GM12875 (cell line): ENCODE results near the gene PER2.

Experiments used
- H3K4me3 ChIP-seq: one replicate; pipeline ENCODE4 v1.5.1; 2011; ENCODE audit warnings: low read depth, low read length, control low read depth
- TF ChIP-seq, protein P1 (sequence below): IDR thresholded peaks from 2 replicates; pipeline ENCODE4 v1.5.1; 2011; ENCODE audit warnings: low read depth, mild to moderate bottlenecking, control low read depth, inconsistent platforms, low read length, moderate library complexity, borderline replicate concordance; ENCODE audit not compliant: insufficient read depth

Gene PER2

DNA sequence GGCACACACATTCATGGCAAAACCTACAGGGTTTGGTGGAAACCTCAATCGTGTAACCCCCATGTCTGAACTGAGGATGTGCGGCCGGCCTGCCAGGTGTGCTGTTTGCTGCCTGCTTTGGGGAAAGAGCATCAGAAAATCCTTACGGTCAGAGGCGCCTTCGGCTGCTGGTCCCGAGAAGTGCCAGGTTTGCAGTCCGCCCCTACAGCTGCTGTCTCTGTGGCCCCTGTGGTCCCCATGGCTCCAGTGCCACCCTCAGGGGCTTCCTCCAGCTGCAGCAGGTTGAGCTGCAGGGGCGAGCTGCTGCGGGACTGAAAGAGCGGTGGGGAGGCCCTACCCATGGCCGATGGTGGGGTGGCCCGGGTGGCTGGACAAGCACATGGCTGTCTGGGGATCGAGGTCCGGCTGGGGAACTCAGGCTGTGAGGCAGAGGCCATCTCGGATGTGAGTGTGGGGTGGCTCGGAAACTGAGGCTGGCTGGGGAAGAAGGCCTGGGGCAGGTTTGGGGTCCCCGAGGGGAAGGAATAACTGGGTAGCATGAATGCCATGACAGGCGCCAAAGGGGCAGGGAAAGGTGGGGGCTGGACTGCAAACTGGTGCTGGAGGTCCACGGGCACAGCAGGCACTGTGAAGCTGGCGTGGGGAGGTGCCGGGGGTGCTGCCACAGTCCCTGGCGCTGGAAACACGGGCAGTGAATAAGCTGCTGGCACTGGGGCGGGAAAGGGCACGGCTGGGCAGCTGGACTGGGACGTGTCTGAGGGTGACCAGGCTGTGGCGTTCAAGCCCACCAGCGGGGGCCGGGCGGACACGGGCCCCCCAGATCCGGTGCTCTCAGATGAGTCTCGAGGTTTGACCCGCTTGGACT lies 35.4 kb downstream of the PER2 start:
- TF ChIP-seq, protein P1, sequence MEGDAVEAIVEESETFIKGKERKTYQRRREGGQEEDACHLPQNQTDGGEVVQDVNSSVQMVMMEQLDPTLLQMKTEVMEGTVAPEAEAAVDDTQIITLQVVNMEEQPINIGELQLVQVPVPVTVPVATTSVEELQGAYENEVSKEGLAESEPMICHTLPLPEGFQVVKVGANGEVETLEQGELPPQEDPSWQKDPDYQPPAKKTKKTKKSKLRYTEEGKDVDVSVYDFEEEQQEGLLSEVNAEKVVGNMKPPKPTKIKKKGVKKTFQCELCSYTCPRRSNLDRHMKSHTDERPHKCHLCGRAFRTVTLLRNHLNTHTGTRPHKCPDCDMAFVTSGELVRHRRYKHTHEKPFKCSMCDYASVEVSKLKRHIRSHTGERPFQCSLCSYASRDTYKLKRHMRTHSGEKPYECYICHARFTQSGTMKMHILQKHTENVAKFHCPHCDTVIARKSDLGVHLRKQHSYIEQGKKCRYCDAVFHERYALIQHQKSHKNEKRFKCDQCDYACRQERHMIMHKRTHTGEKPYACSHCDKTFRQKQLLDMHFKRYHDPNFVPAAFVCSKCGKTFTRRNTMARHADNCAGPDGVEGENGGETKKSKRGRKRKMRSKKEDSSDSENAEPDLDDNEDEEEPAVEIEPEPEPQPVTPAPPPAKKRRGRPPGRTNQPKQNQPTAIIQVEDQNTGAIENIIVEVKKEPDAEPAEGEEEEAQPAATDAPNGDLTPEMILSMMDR: no peak
- H3K4me3 ChIP-seq: no peak overlapping the region

DNA sequence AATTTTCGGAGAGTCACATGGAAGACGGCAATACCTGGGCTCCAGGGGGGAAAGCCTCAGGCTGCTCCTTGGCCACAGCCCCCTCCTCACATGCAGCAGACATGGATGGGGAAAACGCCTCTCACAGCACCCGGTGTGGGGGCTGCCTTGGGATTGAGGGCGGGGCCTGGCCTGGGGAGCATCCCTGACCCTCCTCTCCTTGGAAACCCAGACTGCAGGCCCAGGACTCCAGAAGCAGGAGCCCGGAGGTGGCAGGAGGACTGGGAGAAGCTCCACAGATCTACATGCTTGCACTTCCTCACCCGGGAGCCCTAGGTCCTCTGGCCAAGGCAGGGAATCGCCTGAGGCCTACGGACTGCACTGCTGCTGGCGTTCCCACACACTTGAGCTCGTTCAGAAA lies 36.4 kb downstream of the PER2 start:
- TF ChIP-seq, protein P1: no peak
- no peak overlapping the region for H3K4me3 ChIP-seq

DNA sequence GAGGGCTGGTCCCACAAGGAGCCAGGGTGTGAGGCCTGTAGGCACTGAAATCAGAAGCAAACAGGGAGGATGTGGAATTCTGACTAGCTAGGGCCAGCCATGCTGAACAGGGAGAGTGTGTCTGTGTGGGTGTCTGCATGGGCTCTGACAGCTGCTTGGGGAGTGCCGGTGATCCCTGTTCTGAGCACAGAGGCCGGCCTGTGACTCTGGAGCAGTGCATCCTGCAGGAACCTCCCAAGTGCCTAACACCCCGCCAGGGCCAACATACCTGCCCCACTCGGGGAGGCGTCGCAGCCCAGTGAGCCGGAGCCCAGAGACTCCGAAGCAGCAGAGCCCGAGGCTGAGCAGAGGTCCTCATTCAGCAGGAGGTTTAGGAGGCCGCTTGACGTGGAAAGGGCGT lies 37.1 kb downstream of the PER2 start:
- TF ChIP-seq, protein P1: no peak
- no peak overlapping the region for H3K4me3 ChIP-seq

DNA sequence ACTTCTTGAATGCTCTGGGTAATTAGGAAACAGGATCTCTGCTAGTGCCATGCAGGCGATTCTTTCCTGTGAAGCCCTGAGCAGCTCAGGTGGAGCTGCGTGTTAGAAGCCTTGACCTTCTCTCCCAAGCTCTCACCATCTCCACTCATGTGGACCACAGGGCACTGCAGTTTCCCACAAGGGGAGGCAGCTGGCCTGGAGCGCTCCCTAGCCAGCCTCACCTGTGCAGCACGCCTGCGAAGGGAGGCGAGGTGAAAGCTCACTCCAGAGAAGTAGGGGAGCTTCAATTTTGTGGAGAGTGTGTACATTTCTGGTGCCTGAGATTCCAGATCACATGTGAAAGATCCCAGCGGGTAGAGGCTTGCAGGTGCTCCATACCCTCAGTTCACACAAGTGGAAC lies 37.5 kb downstream of the PER2 start:
- TF ChIP-seq, protein P1: no peak
- no peak overlapping the region for H3K4me3 ChIP-seq

DNA sequence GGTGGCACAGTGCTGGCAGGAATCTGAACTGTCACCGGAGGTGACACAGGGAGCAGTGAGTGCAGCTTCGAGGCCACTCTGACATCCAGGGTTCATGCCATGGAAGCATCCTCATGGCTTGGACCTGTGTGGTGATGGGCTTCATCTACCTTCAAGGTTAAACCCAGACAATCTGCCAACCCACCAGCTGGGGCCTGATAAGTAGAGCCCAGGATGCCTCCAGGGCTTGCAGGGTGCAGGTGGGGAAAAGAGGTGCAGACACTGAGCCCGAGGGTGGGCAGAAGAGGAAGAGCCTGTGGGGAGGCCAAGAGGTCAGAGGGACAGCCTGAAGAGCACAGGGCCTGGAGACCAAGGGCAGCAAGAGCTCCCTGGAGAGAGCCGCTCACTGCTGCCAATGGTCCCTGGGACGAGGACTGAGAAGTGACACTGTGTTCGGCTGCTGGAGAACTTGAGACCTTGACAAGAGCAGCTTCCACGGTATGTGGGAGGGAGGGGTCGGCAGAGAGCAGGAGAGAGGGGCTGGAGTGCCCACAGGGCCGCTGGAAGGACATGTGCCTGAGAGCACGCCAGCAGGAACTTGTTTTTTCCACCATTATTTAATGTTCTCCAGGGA lies 40.5 kb downstream of the PER2 start:
- no peak overlapping the region for H3K4me3 ChIP-seq
- TF ChIP-seq, protein P1: no peak

DNA sequence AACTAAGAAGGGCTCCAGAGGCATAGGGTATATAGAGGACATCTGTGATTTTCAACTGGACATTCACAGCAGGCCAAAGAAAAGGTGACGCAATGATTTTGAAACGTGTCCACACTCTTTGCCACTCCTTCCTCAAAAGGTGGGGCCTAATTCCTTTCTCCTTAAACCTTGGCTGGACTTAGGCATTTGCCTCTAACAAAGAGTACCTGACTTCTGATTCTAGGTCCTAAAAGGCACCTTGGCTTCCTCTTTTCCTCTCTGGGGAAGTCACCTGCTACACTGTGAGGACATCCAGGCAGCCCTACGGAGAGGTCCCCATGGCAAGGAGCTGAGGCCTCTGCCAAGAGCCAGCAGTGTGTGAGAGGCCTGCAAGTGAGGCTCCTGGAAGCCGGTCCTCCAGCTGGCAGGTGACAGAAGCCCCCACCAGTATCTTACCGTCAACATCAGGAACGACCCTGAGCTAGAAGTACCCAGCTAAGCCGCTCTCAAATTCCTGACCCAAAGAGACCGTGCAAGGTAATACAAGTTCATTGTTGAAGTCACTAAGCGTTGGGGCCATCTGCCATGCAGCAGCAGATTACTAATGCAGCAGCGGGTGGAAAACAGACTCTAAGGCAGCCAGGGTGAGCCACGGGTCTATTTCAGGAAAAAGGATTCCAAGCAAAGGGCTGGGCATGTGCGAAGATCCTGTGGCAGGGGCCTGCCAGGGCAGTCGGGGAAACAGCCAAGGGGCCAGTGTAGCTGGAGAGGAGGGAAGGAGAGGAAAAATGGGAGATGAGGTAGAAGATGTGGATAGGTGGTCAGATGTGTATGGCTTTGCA lies 41.2 kb downstream of the PER2 start:
- no peak overlapping the region for H3K4me3 ChIP-seq
- TF ChIP-seq, protein P1: no peak
